GM13977 (cell line): ENCODE data around the gene KIAA1958.

Experiments
- DNase-seq: peaks from one replicate; pipeline ENCODE4 v3.0.0; 2012; ENCODE audit warnings: low spot score
- in situ Hi-C: fragments of 300-500 bp; cut with MboI; formaldehyde crosslinking; loops from one replicate; pipeline ENCODE4 v1.12.0; 2022; ENCODE audit warnings: low sequenced_read_pairs, low pct_unique_long_range_greater_than_20kb, mixed read lengths, inconsistent platforms; ENCODE audit not compliant: unreplicated experiment
- TF ChIP-seq, protein P1 (sequence below): IDR thresholded peaks from 2 replicates; pipeline ENCODE4 v1.5.1; 2012; ENCODE audit warnings: mild to moderate bottlenecking, control low read depth; ENCODE audit not compliant: insufficient read depth; ENCODE audit errors: extremely low read depth, missing control alignments

KIAA1958 gene

GRCh38 chr9:112495614-112496013, 9.0 kb downstream of the KIAA1958 start:
- no peak for DNase-seq
- in situ Hi-C loops, result no loop called here
- TF ChIP-seq, protein P1, sequence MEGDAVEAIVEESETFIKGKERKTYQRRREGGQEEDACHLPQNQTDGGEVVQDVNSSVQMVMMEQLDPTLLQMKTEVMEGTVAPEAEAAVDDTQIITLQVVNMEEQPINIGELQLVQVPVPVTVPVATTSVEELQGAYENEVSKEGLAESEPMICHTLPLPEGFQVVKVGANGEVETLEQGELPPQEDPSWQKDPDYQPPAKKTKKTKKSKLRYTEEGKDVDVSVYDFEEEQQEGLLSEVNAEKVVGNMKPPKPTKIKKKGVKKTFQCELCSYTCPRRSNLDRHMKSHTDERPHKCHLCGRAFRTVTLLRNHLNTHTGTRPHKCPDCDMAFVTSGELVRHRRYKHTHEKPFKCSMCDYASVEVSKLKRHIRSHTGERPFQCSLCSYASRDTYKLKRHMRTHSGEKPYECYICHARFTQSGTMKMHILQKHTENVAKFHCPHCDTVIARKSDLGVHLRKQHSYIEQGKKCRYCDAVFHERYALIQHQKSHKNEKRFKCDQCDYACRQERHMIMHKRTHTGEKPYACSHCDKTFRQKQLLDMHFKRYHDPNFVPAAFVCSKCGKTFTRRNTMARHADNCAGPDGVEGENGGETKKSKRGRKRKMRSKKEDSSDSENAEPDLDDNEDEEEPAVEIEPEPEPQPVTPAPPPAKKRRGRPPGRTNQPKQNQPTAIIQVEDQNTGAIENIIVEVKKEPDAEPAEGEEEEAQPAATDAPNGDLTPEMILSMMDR, result no peak

DNA sequence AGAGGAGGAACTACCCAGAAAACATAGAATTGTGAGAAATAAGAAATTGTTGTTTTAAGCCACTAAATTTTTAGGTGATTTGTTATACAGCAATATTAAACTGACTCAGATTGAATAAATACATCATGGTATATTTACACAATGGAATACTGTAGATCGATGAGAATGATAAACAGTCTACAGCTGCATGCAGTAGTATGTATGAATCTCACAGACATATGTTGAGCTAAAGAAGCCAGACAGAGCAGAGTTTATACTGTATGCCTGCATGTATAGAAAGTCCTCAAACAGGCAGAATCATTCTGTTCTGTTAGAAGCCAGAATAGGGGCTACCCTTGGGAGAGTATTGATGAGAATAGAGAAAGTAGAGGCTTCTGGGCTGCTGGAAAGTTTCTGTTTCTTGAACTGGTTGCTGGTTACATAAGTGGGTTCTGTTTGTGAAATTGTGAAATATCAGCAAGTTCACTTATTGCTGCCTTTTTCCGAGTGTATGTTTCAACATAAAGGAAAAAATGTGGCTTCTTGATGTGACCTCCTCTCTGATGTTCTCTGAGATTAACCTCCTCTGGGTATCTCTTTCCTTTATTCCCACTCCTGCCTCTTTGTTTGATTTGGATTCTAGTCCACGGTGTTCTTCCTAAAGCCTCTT, 9.6 kb downstream of the KIAA1958 start:
- no peak for DNase-seq
- in situ Hi-C loops, result no loop called here
- TF ChIP-seq, protein P1, result no peak

GRCh38 chr9:112500842-112501241, 14.2 kb downstream of the KIAA1958 start:
- TF ChIP-seq, protein P1, result no peak
- DNase-seq, result no peak
- in situ Hi-C loops, result no loop called here

DNA sequence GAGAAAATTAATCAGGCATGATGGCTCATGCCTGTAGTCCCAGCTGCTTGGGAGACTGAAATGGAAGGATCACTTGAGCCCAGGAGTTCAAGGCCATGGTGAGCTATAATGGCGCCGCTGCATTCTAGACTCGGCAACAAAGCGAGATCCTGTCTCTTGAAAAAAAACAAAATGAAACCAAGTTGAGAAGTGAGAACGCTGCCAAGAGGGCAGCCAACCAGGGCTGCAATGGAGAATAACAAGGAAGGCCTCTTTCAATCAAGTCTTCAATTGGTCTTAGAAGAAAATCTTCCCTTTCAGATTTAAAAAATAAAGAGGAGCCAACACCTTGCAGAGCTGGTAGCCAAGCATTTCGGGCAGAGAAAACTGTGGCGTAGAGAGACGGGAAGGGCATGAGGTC, 14.7 kb downstream of the KIAA1958 start:
- TF ChIP-seq, protein P1, result no peak
- in situ Hi-C loops, result no loop called here
- no peak for DNase-seq

DNA sequence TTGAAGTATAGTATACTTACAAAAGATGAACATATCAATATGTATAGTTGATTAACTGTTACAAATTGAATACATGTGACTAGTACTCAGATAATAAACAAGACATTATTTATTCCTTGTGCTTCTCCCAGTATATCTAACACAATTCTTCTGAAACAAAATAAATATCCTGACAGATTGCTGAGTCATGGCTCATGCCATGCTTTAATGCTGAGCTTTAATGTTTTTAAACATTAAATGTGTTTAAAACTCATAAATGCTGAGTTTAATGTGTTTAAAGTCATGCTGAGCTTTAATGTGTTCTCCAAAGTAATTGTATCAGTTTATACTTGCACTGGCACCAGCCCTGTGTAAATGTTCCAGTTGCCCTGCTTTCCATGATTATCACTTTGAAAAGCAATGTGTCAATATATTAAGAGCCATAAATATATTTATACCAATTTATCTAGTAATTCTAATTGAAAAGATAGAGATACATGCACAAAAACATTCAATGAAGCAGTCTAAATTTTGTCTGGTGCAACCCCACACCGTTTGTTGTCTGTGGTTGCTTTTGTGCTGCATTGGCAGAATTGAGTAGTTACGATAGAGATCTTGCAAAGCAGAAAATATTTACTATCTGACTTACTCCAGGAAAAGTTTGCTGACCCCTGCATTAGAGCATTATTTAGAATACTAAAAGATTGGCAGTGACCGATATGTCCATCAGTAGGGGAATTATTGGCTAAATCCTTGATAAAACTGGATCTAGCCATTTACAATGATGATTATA, 15.7 kb downstream of the KIAA1958 start:
- no peak for DNase-seq
- in situ Hi-C loops, result no loop called here
- TF ChIP-seq, protein P1, result no peak

DNA sequence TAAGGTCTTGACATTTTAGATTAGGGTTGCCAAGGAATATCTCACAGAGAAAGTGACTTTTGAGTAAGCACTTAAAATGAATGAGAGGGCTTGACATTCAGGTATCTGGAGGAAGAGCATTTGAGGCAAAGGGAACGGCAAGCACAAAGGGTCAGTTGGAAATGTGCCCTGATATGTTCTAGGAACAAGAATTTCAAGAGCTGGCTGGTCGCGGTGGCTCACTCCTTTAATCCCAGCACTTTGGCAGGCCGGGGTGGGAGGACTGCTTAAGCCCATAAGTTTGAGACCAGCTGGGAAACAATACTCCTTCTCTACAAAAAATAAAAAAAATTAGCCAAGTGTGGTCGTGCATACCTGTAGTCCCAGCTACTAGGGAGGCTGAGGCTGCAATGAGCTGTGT, 16.5 kb downstream of the KIAA1958 start:
- no peak for DNase-seq
- TF ChIP-seq, protein P1, result no peak
- in situ Hi-C loops, result no loop called here
